ENCODE measurements around the gene SIMC1.

SIMC1 gene

DNA sequence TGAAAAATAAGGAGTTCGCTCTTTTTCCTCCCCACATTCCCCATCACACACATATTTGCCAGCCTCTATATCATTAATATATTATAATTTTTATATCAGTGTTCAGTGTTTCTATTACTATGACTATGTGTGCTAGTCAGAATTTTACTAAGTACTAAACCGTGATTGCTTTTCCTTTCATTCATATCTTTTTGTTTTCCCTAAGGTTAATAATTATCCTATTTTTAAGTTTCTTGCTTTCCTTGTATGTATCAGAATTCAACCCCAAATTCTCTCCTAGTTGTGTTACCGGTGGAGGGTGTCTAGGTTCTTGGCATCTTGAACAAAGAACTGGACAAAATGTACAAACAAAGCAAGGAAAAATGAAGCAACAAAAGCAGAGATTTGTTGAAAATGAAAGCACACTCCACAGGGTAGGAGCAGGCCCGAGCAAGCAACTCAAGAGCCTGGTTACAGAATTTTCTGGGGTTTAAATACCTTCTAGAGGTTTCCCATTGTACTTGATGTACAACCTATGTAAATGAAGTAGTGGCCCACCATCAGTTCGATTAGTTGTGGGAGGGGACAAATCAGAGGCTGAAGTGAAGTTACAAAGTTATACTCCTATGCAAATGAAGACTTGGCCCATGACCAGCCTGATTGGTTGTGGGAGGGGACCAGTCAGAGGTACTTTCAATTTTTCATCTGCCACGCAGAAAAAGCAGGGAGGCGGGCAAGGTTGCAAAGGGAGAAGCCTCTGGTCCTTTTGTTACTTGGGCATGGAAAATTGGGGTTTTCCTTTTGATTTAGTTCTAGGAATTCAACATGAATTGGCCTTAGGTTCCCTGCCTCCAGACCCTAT is 79.5 kb downstream of the SIMC1 start:
- no peaks in the 10 kb centered on the region for H3K4me1 Mint-ChIP-seq
- ATAC-seq (ENCODE audit: low read depth), result no peak
- no peaks in the 10 kb centered on the region for H3K9me3 Mint-ChIP-seq
- no peak overlapping the region for H3K4me3 Mint-ChIP-seq
- H3K36me3 Mint-ChIP-seq, result peaks cover 30% of the 10 kb centered on the region
- peak overlapping the region; percentile 28 for H3K27ac Mint-ChIP-seq
- H3K27me3 Mint-ChIP-seq, result no peaks in the 10 kb centered on the region
- no peak for DNase-seq (ENCODE audit: low spot score in 2 of 2)

DNA sequence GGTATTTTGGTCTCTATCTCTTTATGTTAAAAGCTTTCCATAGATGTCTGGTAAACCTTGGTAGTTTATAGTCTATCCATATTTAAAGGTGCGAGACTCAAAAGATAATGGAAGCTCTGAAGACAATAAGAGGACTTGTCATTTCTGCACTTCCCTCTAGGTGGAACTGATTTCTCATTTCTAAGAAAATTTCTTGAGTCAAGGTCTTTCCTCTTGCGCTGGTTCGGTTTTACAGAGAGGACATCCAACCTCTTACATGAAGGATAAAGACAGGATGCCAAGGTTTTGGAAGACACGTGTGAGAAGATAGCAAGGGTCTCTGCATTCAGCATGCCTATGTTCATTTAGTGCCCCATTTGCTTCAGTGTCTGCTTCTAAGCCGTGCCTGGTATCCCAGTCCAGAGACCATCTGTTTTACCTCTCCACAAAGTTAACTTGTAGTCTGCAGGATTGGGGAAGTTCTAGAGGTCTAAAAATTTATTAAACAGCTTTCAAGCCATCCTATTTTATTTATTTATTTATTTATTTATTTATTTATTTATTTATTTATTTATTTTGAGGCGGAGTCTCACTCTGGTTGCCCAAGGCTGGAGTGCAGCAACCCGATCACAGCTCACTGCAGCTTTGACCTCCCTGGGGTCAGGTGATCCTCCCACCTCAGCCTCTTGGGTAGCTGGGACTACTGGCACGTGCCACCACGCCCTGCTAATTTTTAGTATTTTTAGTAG is 81.8 kb downstream of the SIMC1 start:
- Mint-ChIP-seq H3K4me3 (no peak overlapping the region), H3K4me1 (no peaks in the 10 kb centered on the region), H3K27ac (no peak overlapping the region), H3K27me3 (no peaks in the 10 kb centered on the region), H3K9me3 (no peaks in the 10 kb centered on the region), H3K36me3 (peaks cover 25% of the 10 kb centered on the region)
- ATAC-seq (ENCODE audit: low read depth), result no peak
- DNase-seq (ENCODE audit: low spot score in 2 of 2), result no peak

DNA sequence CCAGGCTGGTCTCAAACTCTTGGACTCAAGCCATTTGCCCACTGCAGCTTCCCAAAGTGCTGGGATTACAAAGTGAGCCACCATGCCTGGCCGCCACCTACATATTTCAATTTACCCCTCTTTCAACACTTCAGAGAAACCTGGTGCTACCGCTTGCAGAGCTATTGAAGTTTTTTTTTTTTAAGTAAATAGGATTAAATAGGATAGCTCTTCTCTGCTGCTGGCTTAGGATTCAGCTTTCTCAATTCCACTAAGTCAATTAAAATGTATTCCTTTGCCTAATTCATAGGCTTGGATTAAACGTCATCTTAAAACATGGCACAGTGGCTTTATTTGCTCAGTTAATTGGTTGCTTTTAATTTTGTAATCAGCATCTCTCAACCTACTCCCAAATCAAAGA is 82.4 kb downstream of the SIMC1 start:
- Mint-ChIP-seq H3K4me1 (no peaks in the 10 kb centered on the region), H3K27me3 (no peaks in the 10 kb centered on the region), H3K4me3 (no peak overlapping the region), H3K36me3 (peaks cover 19% of the 10 kb centered on the region), H3K9me3 (no peaks in the 10 kb centered on the region), H3K27ac (no peak overlapping the region)
- no peak for DNase-seq (ENCODE audit: low spot score in 2 of 2)
- no peak for ATAC-seq (ENCODE audit: low read depth)

GRCh38 chr5:176334031-176334770 is 96.0 kb downstream of the SIMC1 start:
- ATAC-seq (ENCODE audit: low read depth), result no peak
- H3K27me3 Mint-ChIP-seq, result no peaks in the 10 kb centered on the region
- no peaks in the 10 kb centered on the region for H3K4me1 Mint-ChIP-seq
- no peak overlapping the region for H3K4me3 Mint-ChIP-seq
- H3K36me3 Mint-ChIP-seq, result peaks cover 37% of the 10 kb centered on the region
- H3K27ac Mint-ChIP-seq, result peak overlapping the region; percentile 54
- peaks cover 5% of the 10 kb centered on the region for H3K9me3 Mint-ChIP-seq
- DNase-seq (ENCODE audit: low spot score in 2 of 2), result no peak

GRCh38 chr5:176337913-176338312 is 99.7 kb downstream of the SIMC1 start:
- Mint-ChIP-seq H3K36me3 (peaks cover 33% of the 10 kb centered on the region), H3K4me1 (no peaks in the 10 kb centered on the region), H3K27me3 (no peaks in the 10 kb centered on the region), H3K4me3 (no peak overlapping the region), H3K27ac (peak overlapping the region; percentile 72), H3K9me3 (peaks cover 5% of the 10 kb centered on the region)
- DNase-seq (ENCODE audit: low spot score in 2 of 2) (no peak), ATAC-seq (ENCODE audit: low read depth) (no peak)

DNA sequence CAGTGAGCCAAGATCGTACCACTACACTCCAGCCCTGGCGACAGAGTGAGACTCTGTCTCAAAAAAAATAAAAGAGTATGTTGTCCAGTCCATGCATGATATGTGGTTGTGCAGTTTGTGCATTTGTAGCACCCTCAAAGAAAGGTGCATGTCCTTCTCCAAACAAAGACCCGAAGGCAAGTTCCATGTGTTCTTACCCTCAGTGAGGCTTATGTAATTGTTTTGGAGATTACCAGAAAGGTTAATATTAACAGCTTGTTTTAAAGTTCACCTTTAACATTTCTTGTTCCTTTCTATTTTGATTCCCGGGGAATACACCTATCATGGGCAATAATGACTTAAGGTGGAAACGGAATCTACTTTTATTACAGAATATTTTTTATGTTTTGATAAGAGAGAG is 101.1 kb downstream of the SIMC1 start:
- DNase-seq (ENCODE audit: low spot score in 2 of 2), result no peak
- H3K4me3 Mint-ChIP-seq, result no peak overlapping the region
- no peaks in the 10 kb centered on the region for H3K27me3 Mint-ChIP-seq
- H3K4me1 Mint-ChIP-seq, result no peaks in the 10 kb centered on the region
- no peak for ATAC-seq (ENCODE audit: low read depth)
- peaks cover 26% of the 10 kb centered on the region for H3K36me3 Mint-ChIP-seq
- no peaks in the 10 kb centered on the region for H3K9me3 Mint-ChIP-seq
- no peak overlapping the region for H3K27ac Mint-ChIP-seq

GRCh38 chr5:176341325-176342157 is 103.3 kb downstream of the SIMC1 start:
- ATAC-seq (ENCODE audit: low read depth) (no peak), DNase-seq (ENCODE audit: low spot score in 2 of 2) (no peak)
- Mint-ChIP-seq H3K9me3 (no peaks in the 10 kb centered on the region), H3K4me1 (no peaks in the 10 kb centered on the region), H3K36me3 (peaks cover 23% of the 10 kb centered on the region), H3K4me3 (no peak overlapping the region), H3K27ac (peak overlapping the region; percentile 54), H3K27me3 (no peaks in the 10 kb centered on the region)

DNA sequence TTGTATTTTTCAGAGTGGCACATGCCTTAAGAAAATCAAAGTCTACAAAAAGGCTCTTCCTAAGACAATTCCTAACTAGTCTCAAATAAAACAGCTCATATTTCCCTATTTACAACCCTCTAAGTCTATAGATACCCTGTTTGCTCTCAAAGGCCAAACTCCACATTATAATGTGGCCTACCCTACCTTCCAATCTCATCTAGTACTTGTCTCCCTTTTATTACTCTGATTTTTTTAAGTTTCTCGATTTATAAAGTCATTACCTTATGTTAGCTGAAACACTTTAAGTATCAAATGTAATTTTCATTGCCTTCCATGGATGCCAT is 103.9 kb downstream of the SIMC1 start:
- Mint-ChIP-seq H3K4me3 (no peak overlapping the region), H3K36me3 (peaks cover 17% of the 10 kb centered on the region), H3K9me3 (no peaks in the 10 kb centered on the region), H3K27ac (no peak overlapping the region), H3K27me3 (no peaks in the 10 kb centered on the region), H3K4me1 (no peaks in the 10 kb centered on the region)
- ATAC-seq (ENCODE audit: low read depth) (no peak), DNase-seq (ENCODE audit: low spot score in 2 of 2) (no peak)

- Mint-ChIP-seq H3K9me3 (no peaks in the 10 kb centered on the region), H3K27me3 (no peaks in the 10 kb centered on the region), H3K4me3 (no peak overlapping the region), H3K36me3 (peaks cover 12% of the 10 kb centered on the region), H3K27ac (peak overlapping the region; percentile 48), H3K4me1 (no peaks in the 10 kb centered on the region)
- DNase-seq (ENCODE audit: low spot score in 2 of 2) (no peak), ATAC-seq (ENCODE audit: low read depth) (no peak)
Observed at GRCh38 chr5:176342766-176343458, 104.7 kb downstream of the SIMC1 start.

- Mint-ChIP-seq H3K9me3 (no peaks in the 10 kb centered on the region), H3K36me3 (peaks cover 40% of the 10 kb centered on the region), H3K27me3 (no peaks in the 10 kb centered on the region), H3K4me1 (peaks cover 9% of the 10 kb centered on the region), H3K4me3 (no peak overlapping the region), H3K27ac (peak overlapping the region; percentile 74)
- ATAC-seq (ENCODE audit: low read depth) (no peak), DNase-seq (ENCODE audit: low spot score in 2 of 2) (no peak)
Observed at GRCh38 chr5:176350416-176350815, 112.2 kb downstream of the SIMC1 start.

DNA sequence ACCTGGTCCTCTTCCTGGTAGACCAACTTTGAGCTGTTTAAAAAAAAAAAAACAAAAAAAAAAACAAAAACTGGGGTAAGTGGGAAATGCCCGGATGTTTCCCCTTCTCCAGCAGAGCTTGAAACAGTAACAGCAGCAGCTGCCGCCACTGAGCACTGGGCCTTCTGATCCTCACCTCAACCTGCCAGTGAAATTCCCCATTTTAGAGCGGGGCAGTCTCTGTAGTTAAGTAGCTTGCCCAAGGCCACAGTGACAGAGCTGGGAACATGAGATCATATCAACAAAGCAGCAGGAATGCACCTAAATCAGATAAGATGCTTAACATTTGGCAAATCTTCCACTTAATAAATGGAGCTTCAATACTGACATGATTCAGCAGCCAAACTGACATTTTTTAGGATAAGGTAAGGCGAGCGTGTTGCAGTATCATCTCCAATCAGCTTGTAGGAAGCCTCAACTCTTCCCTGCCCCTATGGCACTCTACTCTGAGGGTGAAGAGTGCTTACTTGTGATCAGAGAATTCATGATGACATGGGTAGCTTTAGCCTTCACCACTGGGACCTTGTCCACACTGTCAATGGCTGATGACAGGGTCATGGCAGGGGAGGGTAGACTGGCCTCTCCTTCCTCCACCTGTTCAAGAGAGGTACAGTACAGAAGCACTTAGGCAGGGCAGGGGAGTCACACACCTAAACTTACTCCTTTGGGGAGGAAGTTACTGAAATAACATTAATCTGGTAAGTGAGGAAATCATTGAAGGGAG is 114.1 kb downstream of the SIMC1 start:
- peak overlapping the region; percentile 22 for H3K27ac Mint-ChIP-seq
- H3K9me3 Mint-ChIP-seq, result no peaks in the 10 kb centered on the region
- peaks cover 10% of the 10 kb centered on the region for H3K4me1 Mint-ChIP-seq
- no peaks in the 10 kb centered on the region for H3K27me3 Mint-ChIP-seq
- DNase-seq (ENCODE audit: low spot score in 2 of 2) (no peak), ATAC-seq (ENCODE audit: low read depth) (no peak)
- H3K4me3 Mint-ChIP-seq, result no peak overlapping the region
- H3K36me3 Mint-ChIP-seq, result peaks cover 39% of the 10 kb centered on the region

DNA sequence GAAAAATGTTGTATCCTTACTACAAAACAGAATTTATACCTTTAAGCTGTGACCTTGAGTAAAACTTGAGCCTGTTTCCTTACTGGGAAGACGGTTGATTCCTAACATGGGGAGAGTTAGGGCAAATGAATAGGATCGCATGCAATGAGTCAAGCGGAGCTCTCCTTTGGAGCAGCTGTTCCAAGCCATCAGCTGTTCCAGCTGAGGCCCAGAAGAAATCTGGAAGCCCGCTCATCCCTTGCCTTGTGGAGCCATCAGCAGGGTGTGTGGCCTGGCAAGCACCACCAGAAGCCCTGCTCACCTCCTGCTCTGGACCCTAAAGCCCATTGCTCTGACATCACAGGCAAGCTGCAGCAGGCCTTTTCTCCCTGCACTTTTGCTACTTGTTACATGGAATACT is 115.3 kb downstream of the SIMC1 start:
- no peak for DNase-seq (ENCODE audit: low spot score in 2 of 2)
- peaks cover 15% of the 10 kb centered on the region for H3K4me1 Mint-ChIP-seq
- peaks cover 40% of the 10 kb centered on the region for H3K36me3 Mint-ChIP-seq
- H3K4me3 Mint-ChIP-seq, result no peak overlapping the region
- no peaks in the 10 kb centered on the region for H3K9me3 Mint-ChIP-seq
- no peaks in the 10 kb centered on the region for H3K27me3 Mint-ChIP-seq
- no peak overlapping the region for H3K27ac Mint-ChIP-seq
- ATAC-seq (ENCODE audit: low read depth), result no peak

Data from memory B cell (primary cell).